Aorta (tissue), 5 donors: Measurements from ENCODE around the gene FCN2. TPM values are rescaled to one million over a fixed set of nuclear protein-coding genes. Genes with fewer than 3 reads are reported as not detected.

Source experiments
- ATAC-seq: fragments of 200-7000 bp; cut with Tn5 transposase; one replicate; pipeline ENCODE4 v1.9.1; 2022; ENCODE audit warnings: moderate library complexity; ENCODE audit not compliant: low FRiP score
- DNase-seq, 2 donors: peaks; one replicate each; pipeline ENCODE4 v3.0.0-alpha.2; 2020
- H3K27ac ChIP-seq, 2 donors: one replicate each; pipeline ENCODE4 v1.5.1; 2013; ENCODE audit warnings: low read length in 2 of 2, mild to moderate bottlenecking in 2 of 2, moderate library complexity in 2 of 2, control low read depth in 1 of 2, inconsistent platforms in 1 of 2, low read depth in 1 of 2
- H3K27me3 ChIP-seq, 2 donors: one replicate each; pipeline ENCODE4 v1.6.1; 2013; ENCODE audit warnings: control low read depth in 1 of 2, low read length in 1 of 2, mild to moderate bottlenecking in 1 of 2, moderate library complexity in 1 of 2; ENCODE audit not compliant: insufficient read depth in 2 of 2, control insufficient read depth in 1 of 2
- H3K36me3 ChIP-seq, 2 donors: one replicate each; pipeline ENCODE4 v1.6.1; 2013; ENCODE audit warnings: control low read depth in 1 of 2, low read length in 1 of 2, mild to moderate bottlenecking in 1 of 2; ENCODE audit not compliant: insufficient read depth in 2 of 2, control insufficient read depth in 1 of 2
- H3K4me1 ChIP-seq, 2 donors: one replicate each; pipeline ENCODE4 v1.6.1; 2013; ENCODE audit warnings: low read length in 2 of 2, control low read depth in 1 of 2, mild to moderate bottlenecking in 1 of 2, moderate library complexity in 1 of 2; ENCODE audit not compliant: insufficient read depth in 2 of 2, control insufficient read depth in 1 of 2
- H3K4me3 ChIP-seq, 2 donors: one replicate each; pipeline ENCODE4 v1.5.1; 2013; ENCODE audit warnings: low read length in 2 of 2, control low read depth in 1 of 2, mild to moderate bottlenecking in 1 of 2
- H3K9me3 ChIP-seq: one replicate; pipeline ENCODE4 v1.6.1; 2013; ENCODE audit warnings: mild to moderate bottlenecking, low read length; ENCODE audit not compliant: control insufficient read depth
- WGBS, 2 donors: extraction: QIAGEN DNeasy Blood & Tissue Kit; methylation state at CpG; one replicate each; pipeline ENCODE4 v1.1.7; 2013; 5-methylcytosine and 5-hydroxymethylcytosine counted together
- intact Hi-C, 2 donors: fragments of 100-400 bp; cut with DNase I; formaldehyde crosslinking; loops; one replicate each; pipeline versions ENCODE4 v1.14.2 to v1.15.0; 2022
- polyA plus RNA-seq, 2 donors: library from polyadenylated mRNA; stranded (reverse); fragments of 200-250 nt; gene quantifications; one replicate each; pipeline ENCODE4 v1.2.3, GENCODE V29; 2013
- total RNA-seq, 2 donors: library from RNA; stranded (reverse); fragmentation: NEBNext Ultra II Directional; extraction: Animal tissue kit (Norgen Biotek cat#: 25700); gene quantifications; one replicate each; pipeline ENCODE4 v1.2.1, GENCODE V29; 2021
- donor health status: healthy with polysubstance abuse.
- donor health status: Bipolar disorder and iron deficiency.
- donor health status: DM: no; HTN: no; CAD: no.
- donor health status: DM: no; HTN: no; CAD: no.
- donor health status: DM: yes; HTN: yes; CAD: no.

The FCN2 gene
- total and polyA plus RNA-seq, 4 donors: 0.32 TPM; not detected in 3

DNA sequence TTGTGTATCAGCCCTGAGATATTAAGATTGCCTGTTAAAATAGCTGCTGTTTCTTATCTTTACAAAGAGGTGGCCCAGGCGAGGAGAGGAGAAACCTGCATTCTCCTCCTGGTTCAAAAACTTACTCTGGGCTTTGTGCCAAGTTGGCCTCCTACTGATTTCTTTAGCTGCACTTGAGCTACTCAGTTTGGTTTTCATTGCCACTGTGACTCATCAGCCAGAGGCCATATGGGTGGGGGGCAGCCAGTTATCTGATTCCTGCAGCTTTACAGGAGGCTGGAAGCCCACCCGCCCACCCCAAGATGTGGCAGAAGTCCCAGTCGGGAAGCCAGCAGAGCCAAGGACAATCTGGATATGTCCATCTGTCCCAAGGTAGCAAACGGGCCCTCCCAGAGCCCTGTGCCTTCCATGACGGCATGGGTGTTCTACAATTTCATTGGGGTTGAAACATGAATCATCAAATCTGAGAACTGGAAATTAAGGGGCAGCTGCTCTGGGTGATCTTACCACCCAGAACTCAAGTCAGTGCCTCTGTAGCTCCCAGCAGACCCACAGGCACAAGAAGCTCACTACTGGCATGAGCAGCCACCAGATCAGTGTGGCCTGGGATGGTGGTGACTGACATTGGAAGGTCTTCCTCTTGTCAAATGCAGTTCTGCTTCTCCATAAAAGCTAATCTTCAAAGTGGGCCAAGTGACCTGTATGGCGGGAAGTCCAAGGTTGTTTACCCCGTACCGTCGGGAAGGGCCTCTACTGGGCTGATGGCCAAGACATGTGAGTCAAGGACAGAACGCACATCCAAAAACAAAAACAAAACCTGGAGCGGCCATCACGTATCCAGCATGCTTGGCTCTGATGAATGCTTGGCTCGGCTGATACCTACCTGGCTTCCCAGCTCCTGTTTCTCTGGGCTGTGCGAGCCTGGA lies 15.6 kb downstream of the FCN2 start:
- Histone ChIP-seq H3K4me1 (no peaks in the 10 kb centered on the region), H3K27me3 (no peaks in the 10 kb centered on the region), H3K36me3 (no peaks in the 10 kb centered on the region), H3K4me3 (no peak overlapping the region), H3K27ac (no peak overlapping the region), H3K9me3 (peaks cover 4% of the 10 kb centered on the region)
- intact Hi-C loops: no loop called here
- DNase-seq (peak in 1 of 2 donors; percentile 70), ATAC-seq (peak; percentile 37)
- 57 to 58% methylated on average over 14 of the region's 14 CpGs for WGBS, 2 donors

DNA sequence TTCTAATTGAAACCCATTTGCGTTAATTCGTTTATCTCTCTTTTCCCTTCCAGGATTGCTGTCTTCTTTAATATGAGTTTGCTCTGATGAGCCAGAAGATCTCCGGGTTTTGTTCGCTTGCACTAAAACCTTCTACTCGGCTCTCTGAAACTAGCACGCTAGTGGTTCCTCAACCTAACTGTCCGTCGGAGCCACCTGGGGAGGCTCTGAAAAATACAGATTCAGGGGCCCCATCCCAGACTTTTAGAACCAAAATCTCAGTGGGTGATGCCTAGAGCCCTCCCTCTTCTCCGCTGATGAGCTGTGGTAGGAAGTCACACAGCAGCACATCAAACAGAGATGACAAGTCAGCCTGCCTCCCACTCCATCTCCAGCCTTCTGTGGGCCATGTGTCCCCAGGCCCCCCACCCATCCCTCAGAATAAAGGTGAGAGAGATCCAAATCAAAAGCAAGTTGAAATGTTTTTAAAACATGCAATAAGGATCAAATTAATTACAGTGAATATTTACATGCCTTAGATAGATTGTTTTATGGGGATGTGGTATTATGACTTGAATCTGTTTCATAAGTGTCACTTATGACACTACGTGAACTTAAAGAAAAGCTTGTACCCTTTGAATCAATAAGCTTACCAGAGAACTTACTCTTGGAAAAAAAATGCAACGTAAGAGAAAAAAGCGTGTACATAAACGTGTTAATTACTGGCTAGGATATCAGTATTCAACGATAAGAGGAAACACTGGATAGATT lies 16.4 kb downstream of the FCN2 start:
- Histone ChIP-seq H3K4me3 (no peak overlapping the region), H3K4me1 (no peaks in the 10 kb centered on the region), H3K27ac (no peak overlapping the region), H3K36me3 (no peaks in the 10 kb centered on the region), H3K9me3 (peaks cover 4% of the 10 kb centered on the region), H3K27me3 (no peaks in the 10 kb centered on the region)
- intact Hi-C loops: no loop called here
- WGBS, 2 donors: 91 to 93% methylated on average over 14 of the region's 14 CpGs
- ATAC-seq: no peak
- DNase-seq: peak in 1 of 2 donors; percentile 24

DNA sequence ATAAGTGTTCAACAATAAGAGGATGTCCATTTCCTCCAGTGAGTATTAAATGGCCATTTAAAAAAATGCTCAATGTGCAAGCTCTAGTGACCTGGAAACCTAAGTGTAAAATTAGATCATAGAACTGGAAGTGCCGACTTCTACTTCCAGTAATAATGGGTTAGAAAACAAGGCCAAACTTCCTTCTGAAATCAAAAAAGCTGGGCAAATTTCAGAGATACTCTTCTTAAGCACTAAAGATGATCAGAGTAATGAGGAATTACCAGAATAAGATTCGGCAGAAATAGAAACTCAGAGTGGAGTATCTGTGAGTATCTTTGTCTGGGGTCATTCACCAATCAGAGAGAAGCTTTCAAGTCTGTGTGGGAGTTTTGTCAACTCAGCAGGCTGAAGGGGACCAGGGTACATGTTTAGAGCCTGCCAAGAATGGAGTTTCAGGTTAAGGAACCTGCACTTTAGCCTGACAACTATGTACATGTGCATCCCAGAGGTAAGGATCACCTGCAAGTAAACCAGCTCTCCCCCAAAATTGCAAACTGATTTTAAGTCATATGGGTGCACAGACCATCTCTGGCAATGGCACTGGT lies 17.1 kb downstream of the FCN2 start:
- no peaks in the 10 kb centered on the region for H3K27me3 ChIP-seq
- ATAC-seq: no peak
- no peaks in the 10 kb centered on the region for H3K36me3 ChIP-seq
- DNase-seq: no peak
- intact Hi-C loops: no loop called here
- no peak overlapping the region for H3K27ac ChIP-seq
- 64 to 66% methylated on average over 2 of the region's 2 CpGs for WGBS, 2 donors
- H3K9me3 ChIP-seq: peaks cover 4% of the 10 kb centered on the region
- no peak overlapping the region for H3K4me3 ChIP-seq
- H3K4me1 ChIP-seq: no peaks in the 10 kb centered on the region

DNA sequence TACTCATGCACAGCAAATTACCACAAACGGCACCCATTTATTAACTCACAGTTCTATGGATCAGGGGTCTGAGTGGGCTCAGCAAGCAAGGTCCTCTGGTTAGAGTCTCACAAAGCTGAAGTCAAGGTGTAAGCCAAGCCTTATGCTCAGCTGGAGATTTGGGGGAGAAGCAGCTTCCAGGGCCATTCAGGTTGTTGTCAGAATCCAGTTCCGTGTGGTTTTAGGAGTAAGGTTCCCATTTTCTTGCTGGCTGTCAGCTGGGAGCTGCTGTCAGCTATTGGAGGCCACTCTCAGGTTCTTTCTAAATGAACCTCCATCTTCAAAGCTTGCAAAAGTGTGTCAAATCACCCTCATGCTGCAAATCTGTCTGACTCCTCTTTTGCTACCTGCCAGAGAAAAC lies 17.7 kb downstream of the FCN2 start:
- no peaks in the 10 kb centered on the region for H3K36me3 ChIP-seq
- 42 to 48% methylated on average over 2 of the region's 2 CpGs for WGBS, 2 donors
- DNase-seq (no peak), ATAC-seq (no peak)
- no peak overlapping the region for H3K27ac ChIP-seq
- H3K27me3 ChIP-seq: no peaks in the 10 kb centered on the region
- H3K4me3 ChIP-seq: no peak overlapping the region
- intact Hi-C loops: no loop called here
- H3K4me1 ChIP-seq: no peaks in the 10 kb centered on the region
- peaks cover 4% of the 10 kb centered on the region for H3K9me3 ChIP-seq

DNA sequence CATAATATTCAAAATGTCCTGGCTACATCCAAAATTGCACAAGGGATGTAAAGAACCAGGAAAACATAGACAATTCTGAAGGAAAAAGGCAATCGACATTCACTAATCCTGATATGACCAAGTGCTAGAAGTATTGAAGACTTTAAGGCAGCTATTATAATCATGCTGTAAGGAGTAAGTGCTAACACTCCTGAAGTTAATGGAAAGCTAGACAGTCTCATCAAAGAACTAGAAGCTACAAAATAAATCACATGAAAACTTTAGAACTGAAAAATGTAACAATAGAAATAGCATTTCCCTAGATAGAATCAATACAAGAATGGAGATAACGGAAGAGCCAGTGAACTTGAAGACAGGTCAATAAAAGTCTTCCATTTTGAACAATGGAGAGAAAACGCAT lies 18.6 kb downstream of the FCN2 start:
- intact Hi-C loops: no loop called here
- Histone ChIP-seq H3K27ac (no peak overlapping the region), H3K4me1 (no peaks in the 10 kb centered on the region), H3K27me3 (no peaks in the 10 kb centered on the region), H3K9me3 (peaks cover 4% of the 10 kb centered on the region), H3K36me3 (no peaks in the 10 kb centered on the region), H3K4me3 (no peak overlapping the region)
- ATAC-seq (no peak), DNase-seq (no peak)
- 74 to 81% methylated on average over 3 of the region's 3 CpGs for WGBS, 2 donors

DNA sequence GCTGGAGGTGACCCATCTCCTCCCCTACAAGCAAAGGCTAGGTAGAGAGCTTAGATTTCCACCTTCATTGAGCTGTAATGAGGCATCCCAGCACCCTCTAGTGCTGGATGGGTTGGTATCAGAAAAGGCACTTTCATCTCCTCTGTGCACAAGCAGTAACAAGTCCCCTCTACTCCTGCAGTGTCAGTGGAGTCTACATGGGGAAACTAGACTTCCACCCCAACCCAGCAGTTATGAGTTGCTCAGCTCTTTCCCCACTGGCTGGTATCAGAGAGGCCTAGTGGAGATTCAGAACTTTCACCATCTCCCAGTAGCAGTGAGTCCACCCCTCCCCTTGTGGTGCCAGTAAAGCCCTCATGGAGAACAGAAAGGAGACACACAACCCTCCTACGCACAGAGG lies 19.2 kb downstream of the FCN2 start:
- intact Hi-C loops: no loop called here

DNA sequence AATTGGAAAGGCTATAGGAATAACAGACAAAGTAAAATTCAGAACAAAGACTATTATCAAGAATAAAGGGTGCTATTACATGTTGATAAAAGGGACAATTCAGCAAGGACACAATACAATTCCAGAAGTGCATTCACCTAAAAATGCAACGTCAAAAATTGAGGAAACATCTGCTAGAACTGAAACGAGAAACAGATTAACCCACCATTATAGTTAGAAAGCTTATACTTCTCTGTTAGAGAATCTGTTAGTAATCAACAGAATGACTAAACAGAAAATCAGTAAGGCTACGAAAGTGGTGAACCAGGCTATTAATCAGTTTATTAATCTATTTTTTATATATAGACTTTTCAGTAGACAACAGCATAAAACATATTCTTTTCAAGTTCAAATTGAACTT lies 22.3 kb downstream of the FCN2 start:
- DNase-seq (no peak), ATAC-seq (no peak)
- Histone ChIP-seq H3K4me1 (no peaks in the 10 kb centered on the region), H3K27ac (no peak overlapping the region), H3K4me3 (no peak overlapping the region), H3K9me3 (peaks cover 4% of the 10 kb centered on the region), H3K36me3 (no peaks in the 10 kb centered on the region), H3K27me3 (no peaks in the 10 kb centered on the region)
- 65 to 67% methylated on average over 3 of the region's 3 CpGs for WGBS, 2 donors
- intact Hi-C loops: no loop called here

More for the DNA sequence above, 19.2 kb downstream of the FCN2 start:
- WGBS, 2 donors: 90 to 100% methylated on average over 1 of the region's 1 CpG
- Histone ChIP-seq H3K9me3 (peaks cover 4% of the 10 kb centered on the region), H3K36me3 (no peaks in the 10 kb centered on the region), H3K27ac (no peak overlapping the region), H3K27me3 (no peaks in the 10 kb centered on the region), H3K4me3 (no peak overlapping the region), H3K4me1 (no peaks in the 10 kb centered on the region)
- ATAC-seq: no peak
- no peak for DNase-seq

DNA sequence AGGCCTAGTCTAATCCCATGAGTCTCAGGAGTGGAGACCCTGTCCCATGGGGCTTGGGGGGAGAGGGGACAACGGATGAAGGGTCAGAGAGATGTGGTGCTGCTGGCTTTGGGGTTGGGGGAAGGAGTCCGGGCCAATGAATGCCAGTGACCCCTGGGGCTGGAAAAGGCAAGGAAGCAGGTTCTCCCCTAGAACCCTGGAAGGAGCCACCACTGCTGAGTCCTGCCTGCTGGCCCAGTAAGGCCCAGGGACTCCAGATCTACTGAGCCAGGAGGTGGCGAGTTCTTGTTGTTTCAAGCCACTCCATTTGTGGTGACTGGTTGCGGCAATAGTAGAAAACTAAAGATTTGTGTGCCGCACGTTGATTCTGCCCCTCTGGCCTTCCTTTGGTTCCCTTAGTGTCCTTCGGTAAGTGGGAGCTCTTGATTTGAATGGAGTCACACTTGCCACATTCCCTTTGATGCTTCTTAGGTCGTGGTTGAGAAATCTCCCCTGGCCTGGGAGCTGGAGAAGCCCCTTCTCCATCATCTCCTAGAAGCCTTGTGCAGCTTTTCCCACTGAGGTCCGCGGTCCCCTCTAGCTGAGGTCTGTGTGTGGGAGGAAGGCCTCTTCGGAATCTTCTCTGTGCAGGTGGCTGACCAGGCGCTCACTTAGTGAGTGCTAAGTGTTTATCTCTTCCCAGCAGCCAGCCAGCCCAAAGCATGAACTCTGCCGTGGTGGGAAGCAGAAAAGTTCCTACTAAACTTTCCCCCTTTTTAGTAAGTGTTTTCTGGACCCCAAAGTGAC lies 28.1 kb downstream of the FCN2 start:
- no peaks in the 10 kb centered on the region for H3K9me3 ChIP-seq
- H3K4me3 ChIP-seq: no peak overlapping the region
- H3K36me3 ChIP-seq: no peaks in the 10 kb centered on the region
- no peak for ATAC-seq
- intact Hi-C loops: no loop called here
- no peaks in the 10 kb centered on the region for H3K27me3 ChIP-seq
- 80 to 82% methylated on average over 13 of the region's 13 CpGs for WGBS, 2 donors
- DNase-seq: peak in 1 of 2 donors; percentile 41
- no peak overlapping the region for H3K27ac ChIP-seq
- no peaks in the 10 kb centered on the region for H3K4me1 ChIP-seq
